Lung (tissue), 12 donors: ENCODE measurements around the gene ATRIP. TPM values are rescaled to one million over a fixed set of nuclear protein-coding genes. Genes with fewer than 3 reads are reported as not detected.

Experiments used
- ATAC-seq: fragments of 200-7000 bp; cut with Tn5 transposase; one replicate; pipeline ENCODE4 v1.9.1; 2020; ENCODE audit warnings: moderate number of reproducible peaks; ENCODE audit not compliant: insufficient read depth, low FRiP score
- DNase-seq, 3 donors: peaks; one replicate each; pipeline ENCODE4 v3.0.0-alpha.2; 2013 to 2017
- H3K27ac ChIP-seq, 2 donors: one replicate each; pipeline ENCODE4 v1.5.1; 2013; ENCODE audit warnings: mild to moderate bottlenecking in 2 of 2, moderate library complexity in 2 of 2, control low read depth in 1 of 2, inconsistent platforms in 1 of 2, low read depth in 1 of 2, low read length in 1 of 2
- H3K27me3 ChIP-seq, 3 donors: one replicate each; pipeline ENCODE4 v1.5.1; 2013; ENCODE audit warnings: low read length in 2 of 3; ENCODE audit not compliant: control insufficient read depth in 3 of 3, insufficient read depth in 3 of 3
- H3K36me3 ChIP-seq, 4 donors: one replicate each; pipeline ENCODE4 v1.5.1; 2013; ENCODE audit warnings: low read length in 4 of 4, mild to moderate bottlenecking in 1 of 4, moderate library complexity in 1 of 4; ENCODE audit not compliant: control insufficient read depth in 4 of 4, insufficient read depth in 4 of 4
- H3K4me1 ChIP-seq, 5 donors: one replicate each; pipeline ENCODE4 v1.5.1; 2013; ENCODE audit warnings: low read length in 5 of 5, mild to moderate bottlenecking in 2 of 5, moderate library complexity in 1 of 5; ENCODE audit not compliant: control insufficient read depth in 5 of 5, insufficient read depth in 5 of 5
- H3K4me3 ChIP-seq: one replicate; pipeline ENCODE4 v1.5.1; 2013; ENCODE audit warnings: mild to moderate bottlenecking, control low read depth, moderate library complexity
- H3K9ac ChIP-seq, 2 donors: one replicate each; pipeline ENCODE4 v1.5.1; 2013; ENCODE audit warnings: low read length in 2 of 2, control low read depth in 1 of 2; ENCODE audit not compliant: insufficient read depth in 1 of 2
- H3K9me3 ChIP-seq, 4 donors: one replicate each; pipeline ENCODE4 v1.5.1; 2013; ENCODE audit warnings: low read length in 3 of 4, mild to moderate bottlenecking in 1 of 4, moderate library complexity in 1 of 4; ENCODE audit not compliant: control insufficient read depth in 4 of 4, insufficient read depth in 3 of 4
- CTCF ChIP-seq: IDR thresholded peaks from 2 replicates; pipeline ENCODE4 v1.5.1; 2012; ENCODE audit warnings: mild to moderate bottlenecking; ENCODE audit errors: control extremely low read depth, extremely low read depth
- WGBS, 2 donors: extraction: QIAGEN DNeasy Blood & Tissue Kit; methylation state at CpG; one replicate each; pipeline ENCODE4 v1.1.7; 2013; 5-methylcytosine and 5-hydroxymethylcytosine counted together
- polyA plus RNA-seq, 2 donors: library from polyadenylated mRNA; stranded (reverse); fragments of 200-250 nt; gene quantifications; one replicate each; pipeline ENCODE4 v1.2.1, GENCODE V29; 2013
- total RNA-seq, 2 donors: library from RNA; depleted of rRNA in 1 of 2; stranded (reverse); fragments of >200 nt in 1 of 2; gene quantifications; one replicate each; pipeline ENCODE4 v1.2.1, GENCODE V29; 2014 to 2021
- donor health status: control.
- donor health status: control.
- donor health status: Bipolar disorder and iron deficiency.
- donor health status: healthy.
- donor health status: DM: yes; HTN: yes; CAD: no.

ATRIP gene
- total and polyA plus RNA-seq, 4 donors, result 4.8 to 7.6 (median 6.3) TPM

- Histone ChIP-seq H3K4me1 (no peaks in the 10 kb centered on the region), H3K27me3 (no peaks in the 10 kb centered on the region), H3K9ac (no peak overlapping the region), H3K36me3 (peaks cover 0 to 72% (median 23%) of the 10 kb centered on the region in 4 donors), H3K4me3 (no peak overlapping the region), H3K27ac (no peak overlapping the region), H3K9me3 (no peaks in the 10 kb centered on the region)
- DNase-seq (no peak), ATAC-seq (no peak)
- no peak for TF ChIP-seq CTCF
- 97 to 98% methylated on average over 4 of the region's 4 CpGs for WGBS, 2 donors
Observed at GRCh38 chr3:48416546-48416945, 30.0 kb upstream of the ATRIP start.

GRCh38 chr3:48417529-48418108 is 28.9 kb upstream of the ATRIP start:
- no peak for TF ChIP-seq CTCF
- H3K4me3 ChIP-seq, result no peak overlapping the region
- no peak overlapping the region for H3K9ac ChIP-seq
- WGBS, 2 donors, result 93 to 94% methylated on average over 14 of the region's 14 CpGs
- no peak overlapping the region for H3K27ac ChIP-seq
- H3K36me3 ChIP-seq, result peaks cover 0 to 62% (median 19%) of the 10 kb centered on the region in 4 donors
- H3K4me1 ChIP-seq, result no peaks in the 10 kb centered on the region
- DNase-seq (no peak), ATAC-seq (no peak)
- H3K9me3 ChIP-seq, result no peaks in the 10 kb centered on the region
- H3K27me3 ChIP-seq, result no peaks in the 10 kb centered on the region

- ATAC-seq (no peak), DNase-seq (no peak)
- Histone ChIP-seq H3K36me3 (peaks cover 0 to 59% (median 17%) of the 10 kb centered on the region in 4 donors), H3K4me1 (peaks cover 0 to 1% (median 0%) of the 10 kb centered on the region in 5 donors), H3K27me3 (no peaks in the 10 kb centered on the region), H3K9ac (no peak overlapping the region), H3K4me3 (no peak overlapping the region), H3K9me3 (no peaks in the 10 kb centered on the region), H3K27ac (no peak overlapping the region)
- TF ChIP-seq CTCF, result no peak
- WGBS, 2 donors, result 94 to 96% methylated on average over 17 of the region's 17 CpGs
Observed at GRCh38 chr3:48418140-48418539, 28.4 kb upstream of the ATRIP start.

GRCh38 chr3:48418651-48419050 is 27.9 kb upstream of the ATRIP start:
- Histone ChIP-seq H3K4me3 (no peak overlapping the region), H3K27me3 (no peaks in the 10 kb centered on the region), H3K9me3 (no peaks in the 10 kb centered on the region), H3K36me3 (peaks cover 0 to 57% (median 15%) of the 10 kb centered on the region in 4 donors), H3K4me1 (peaks cover 0 to 1% (median 0%) of the 10 kb centered on the region in 5 donors), H3K9ac (no peak overlapping the region), H3K27ac (no peak overlapping the region)
- 93 to 95% methylated on average over 9 of the region's 9 CpGs for WGBS, 2 donors
- ATAC-seq (no peak), DNase-seq (no peak)
- no peak for TF ChIP-seq CTCF
